ENCODE data around the gene PCBP4.

The PCBP4 gene

DNA sequence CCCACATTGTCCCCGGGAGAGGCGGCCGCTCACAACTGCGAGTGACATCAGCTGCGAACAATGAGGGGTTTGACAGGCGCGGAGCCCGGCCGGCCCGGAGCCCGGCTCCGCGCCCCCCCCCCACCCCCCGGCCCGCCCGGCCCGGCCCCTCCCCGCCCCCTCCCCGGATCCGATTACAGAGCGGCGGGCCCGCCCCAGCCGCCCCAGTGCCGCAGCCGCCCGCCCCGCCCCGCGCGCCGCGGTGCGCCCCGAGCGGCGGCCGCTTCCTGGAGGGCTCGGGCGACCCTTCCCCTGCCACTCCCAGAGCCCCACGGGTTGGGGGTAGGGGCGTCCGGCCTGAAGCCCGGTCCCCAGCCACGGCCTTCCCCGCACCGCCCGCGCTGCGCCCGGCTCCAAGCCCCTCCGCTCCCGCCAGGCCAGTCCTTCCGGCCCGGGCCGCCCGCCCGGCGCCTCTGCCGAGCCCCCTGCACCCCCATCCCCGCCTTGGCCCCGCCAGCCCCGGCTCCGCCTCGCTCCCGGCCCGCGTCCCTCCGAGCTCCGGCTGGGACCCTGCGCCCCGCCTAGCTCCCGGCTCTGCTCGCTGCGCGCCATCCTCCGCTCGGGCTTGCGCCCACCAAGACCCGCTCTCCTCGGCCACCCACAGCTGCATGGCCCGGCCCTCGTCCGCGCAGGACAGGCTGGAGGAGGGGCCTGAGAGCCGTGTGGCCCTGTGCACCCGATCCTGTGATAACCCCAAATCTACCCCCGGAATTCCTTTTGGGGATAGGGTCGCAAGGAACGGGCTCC lies at the start of gene PCBP4:
TSS of gene PCBP4 (minus strand) at position 71 of the 786 bp plus-strand sequence. CDS start 6,214 bp downstream, outside the sequence.
- DNase-seq (ENCODE audit: low read depth in 2 of 2): no peak

DNA sequence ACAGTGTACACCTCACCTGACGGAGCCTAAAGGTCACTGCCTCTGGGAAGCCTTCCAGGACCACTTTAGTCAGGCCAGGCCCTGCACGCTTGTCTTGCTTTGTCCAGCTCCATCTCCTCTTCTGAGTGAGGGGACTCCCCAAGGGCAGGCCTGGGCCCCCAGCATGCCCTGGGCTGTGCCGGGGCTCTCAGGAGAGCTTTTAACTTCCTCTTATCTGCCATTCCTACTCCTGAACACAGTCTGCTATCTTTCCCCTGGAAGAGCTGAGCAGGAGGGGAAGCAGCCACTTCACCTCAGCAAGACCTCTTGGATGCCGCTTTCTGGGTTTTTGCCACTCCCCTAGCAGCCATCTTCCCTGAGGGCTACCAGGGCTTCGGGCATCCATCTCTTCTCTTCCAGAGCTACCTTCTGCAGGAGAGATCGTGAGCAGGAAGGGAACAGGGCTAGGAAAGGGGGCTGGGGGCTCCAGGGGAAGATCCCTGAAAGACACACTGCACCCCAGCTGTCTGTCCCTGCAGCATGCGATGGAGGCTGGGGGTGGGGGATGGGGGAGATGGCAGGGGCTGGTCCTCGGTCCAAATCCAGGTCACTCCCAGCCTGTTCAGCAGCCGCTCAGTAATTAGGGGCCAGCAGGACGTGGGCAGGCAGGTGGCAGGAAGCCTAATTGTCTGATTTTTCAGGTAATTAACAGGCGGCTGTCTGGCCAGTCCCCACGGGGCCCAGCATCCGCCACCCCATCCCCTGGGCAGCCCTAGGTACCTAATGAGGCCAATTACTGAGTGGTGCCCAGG lies 48.4 kb upstream of the PCBP4 start:
- no peak for DNase-seq (ENCODE audit: low read depth in 2 of 2)

DNA sequence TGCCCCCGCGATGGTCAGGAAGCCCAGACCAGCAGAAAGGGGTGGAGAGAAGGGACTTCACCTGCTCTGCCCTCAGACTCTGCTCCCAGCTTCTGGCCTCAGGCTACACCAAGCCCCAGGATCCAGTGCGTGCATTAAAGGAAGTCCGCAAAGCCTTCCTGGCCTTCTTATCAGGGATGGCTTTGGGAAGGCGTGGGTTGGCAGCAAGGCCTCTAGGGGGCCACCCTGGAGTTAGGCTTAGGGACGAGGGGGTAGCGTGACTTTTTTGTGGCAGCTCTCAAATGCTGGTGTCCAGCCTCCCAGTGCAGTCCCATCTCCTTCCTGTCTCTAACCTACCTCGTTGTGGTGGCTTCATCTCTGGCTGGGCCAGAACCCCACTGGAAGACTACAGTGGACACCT lies 47.4 kb upstream of the PCBP4 start:
- no peak for DNase-seq (ENCODE audit: low read depth in 2 of 2)

DNA sequence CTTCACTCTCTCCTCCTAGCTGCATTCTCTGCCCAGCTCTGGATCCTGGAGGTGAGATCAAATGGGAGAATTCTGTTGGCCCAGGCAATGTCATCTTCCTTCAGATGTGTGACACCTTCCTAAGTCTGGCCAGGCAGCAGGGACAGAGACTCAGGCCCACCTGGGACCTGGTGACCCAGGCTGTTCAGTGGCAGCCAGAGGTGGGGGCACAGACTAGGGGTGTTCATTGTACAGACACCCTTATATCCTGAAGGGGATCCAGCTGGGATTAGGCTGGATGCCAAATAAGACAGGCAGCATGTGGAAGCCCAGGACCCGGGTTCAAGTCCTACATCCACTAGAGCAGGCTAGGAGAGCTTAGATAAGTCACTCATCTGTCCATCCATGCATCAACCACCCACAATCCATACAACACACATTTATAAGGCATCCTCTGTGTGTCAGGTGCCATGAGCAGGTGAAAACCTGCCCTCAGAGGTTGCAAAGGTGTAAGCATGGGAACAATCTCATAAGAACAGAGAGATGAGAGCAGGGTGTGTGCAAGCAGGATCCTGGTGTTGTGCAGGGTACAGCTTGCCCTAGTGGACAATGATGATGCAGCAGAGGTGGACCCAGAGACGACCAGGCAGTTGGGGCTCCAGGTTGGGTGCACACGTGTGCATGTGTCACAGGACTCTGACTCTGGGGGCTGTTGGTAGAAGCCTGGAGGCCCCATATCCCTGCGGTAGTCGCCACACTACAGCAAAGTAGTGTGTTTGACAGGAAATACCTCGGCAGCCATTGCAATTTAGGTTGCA lies 46.7 kb upstream of the PCBP4 start:
- DNase-seq (ENCODE audit: low read depth in 2 of 2): no peak

DNA sequence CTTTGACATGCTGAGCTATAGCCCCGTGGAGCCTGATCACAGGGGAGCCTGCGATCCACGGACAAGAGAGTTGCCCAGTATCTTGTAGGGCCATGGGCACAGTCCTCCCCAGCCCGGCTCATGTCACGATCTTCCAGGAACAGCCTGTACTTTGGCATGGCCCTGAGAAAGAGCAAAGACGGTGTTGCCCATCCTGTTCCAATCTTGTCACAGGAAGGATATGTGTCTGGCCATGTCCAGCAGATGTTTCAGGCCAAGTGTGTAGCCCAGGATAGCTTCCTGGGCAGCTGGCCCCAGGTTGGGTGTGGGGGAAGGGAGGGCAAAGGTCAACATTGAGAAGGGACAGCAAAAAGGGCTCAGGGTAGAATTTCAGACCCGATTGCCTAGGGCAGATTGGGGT lies 45.4 kb upstream of the PCBP4 start:
- DNase-seq (ENCODE audit: low read depth in 2 of 2): no peak

DNA sequence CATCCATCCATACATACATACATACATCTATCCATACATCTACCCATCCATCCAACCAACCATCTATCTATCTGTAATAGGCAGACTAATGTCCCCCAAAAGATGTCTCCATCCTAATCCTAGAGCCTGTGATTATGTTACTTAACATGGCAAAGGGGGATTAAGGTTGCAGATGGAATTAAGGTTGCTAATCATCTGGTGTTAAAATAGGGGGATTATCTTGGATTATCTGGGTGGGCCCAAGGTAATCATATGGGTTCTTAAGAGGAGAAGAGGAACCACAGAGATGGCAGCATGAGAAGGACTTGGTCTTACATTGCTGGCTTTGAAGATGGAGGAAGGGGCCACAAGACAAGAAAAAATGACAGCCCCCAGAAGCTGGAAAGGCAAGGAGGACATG lies 43.2 kb upstream of the PCBP4 start:
- no peak for DNase-seq (ENCODE audit: low read depth in 2 of 2)

DNA sequence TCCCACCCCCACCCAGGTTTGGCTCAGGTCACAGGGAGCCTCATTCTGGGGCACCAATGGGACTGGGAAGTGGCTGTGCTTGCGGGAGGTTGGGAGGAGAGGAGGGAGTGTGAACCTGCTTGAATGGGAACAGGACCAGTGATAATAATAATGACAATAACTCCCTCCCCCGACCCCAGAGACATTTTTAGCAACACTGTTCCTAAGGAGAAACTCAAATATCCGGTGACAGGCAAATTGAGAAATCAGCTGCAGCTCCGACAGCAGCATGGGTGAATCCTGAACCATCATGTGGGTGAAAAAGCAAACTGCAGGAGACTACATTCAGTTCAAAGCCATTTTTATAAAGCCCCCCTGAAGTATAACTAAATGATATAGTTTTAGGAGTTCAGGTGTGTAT lies 40.0 kb upstream of the PCBP4 start:
- no peak for DNase-seq (ENCODE audit: low read depth in 2 of 2)

DNA sequence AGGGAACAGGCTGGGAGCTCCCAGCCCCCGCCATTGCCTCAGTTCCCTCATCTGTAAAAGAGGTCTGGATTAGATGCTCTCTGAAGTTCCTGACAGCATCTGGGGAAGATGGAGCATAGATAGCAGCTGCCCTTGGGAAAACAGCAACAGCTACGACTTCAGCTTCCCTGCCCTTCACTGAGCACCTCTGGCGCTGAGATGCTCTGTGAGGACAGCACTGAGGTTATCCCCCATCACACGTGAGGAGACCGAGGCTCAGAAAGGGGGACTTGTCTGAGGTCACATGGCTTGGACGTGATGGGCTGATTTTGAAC lies 39.5 kb upstream of the PCBP4 start:
- DNase-seq (ENCODE audit: low read depth in 2 of 2): no peak

DNA sequence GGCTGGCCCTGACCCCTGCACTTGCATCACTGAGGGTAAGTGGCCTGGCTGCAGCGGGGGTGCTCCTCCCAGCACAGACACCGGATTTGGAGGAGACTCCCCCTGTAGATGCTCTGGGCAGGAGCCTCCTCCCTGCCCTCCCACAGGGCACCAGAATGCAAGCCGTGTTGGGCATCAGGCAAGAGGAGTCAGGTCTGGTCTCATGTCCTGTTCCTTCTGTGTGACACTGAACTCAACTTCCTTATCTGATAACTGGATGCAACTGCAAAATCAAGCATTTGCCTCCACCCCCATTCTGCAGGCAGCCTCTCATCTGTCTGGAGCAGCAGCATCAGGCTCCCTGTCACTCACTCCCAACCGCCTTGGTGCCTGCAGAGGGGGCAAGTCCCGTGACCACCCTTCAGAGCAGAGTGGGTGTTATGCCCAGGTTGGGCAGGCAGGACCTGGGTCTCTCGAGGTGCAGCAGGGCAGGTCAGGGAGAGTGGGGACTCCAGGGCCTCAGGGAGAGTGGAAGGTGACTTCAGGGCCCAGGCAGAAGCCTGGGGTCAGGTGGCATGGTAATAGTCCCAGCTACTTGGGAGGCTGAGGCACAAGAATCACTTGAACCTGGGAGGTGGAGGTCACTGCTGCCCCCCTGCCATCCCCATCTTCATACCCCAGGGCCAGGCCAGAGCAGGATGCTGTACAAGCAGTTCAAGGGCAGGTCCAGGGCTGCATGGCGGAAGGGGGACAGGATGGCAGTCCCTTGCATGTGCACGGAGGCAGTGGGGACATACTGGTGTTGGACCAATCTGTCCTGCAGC lies 39.0 kb upstream of the PCBP4 start:
- DNase-seq (ENCODE audit: low read depth in 2 of 2): no peak

DNA sequence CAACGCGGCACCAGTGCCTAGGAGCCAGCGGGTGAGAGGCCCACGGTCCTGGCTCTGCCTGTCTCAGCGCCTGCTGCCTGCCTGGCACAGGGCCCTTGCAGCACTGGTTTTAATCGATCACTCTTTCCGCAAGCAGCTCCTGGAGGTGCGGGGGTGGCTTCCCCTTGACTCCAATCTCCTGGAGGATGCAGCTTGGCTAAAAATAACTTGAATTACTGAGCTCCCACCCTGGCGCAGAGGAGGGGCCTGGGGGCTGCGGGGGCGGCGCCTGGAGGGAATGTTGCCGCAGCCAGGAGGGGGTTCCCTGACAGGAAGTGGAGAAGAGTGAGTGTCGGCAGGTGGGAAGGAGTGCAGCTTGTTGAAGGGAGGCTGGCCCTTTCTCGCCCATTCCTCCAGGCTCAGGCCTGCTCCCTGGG lies 38.3 kb upstream of the PCBP4 start:
- DNase-seq (ENCODE audit: low read depth in 2 of 2): no peak

DNA sequence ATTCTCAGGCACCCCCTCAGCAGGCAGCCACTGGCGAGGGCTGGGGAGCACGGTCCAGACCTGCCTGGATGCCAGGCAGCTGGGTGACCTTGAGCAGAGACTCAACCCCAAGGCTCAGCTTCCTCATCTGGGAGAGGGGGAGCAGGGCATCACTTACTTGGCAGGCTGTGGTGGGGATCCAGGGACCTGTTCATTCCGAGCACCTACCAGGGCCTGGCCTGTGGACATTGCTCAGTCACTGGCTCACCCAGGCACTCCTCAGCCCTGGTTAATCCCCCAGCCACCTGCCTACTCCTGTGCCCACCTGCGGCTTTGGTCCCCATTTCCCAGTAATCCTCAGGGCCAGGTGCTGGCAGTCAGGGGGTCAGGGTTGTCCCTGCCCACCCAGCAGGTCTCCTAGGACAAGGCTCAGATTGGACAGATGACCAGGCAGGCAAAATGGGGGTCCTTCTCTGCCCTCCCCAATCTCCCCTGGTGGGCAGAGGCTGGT lies 37.7 kb upstream of the PCBP4 start:
- no peak for DNase-seq (ENCODE audit: low read depth in 2 of 2)

DNA sequence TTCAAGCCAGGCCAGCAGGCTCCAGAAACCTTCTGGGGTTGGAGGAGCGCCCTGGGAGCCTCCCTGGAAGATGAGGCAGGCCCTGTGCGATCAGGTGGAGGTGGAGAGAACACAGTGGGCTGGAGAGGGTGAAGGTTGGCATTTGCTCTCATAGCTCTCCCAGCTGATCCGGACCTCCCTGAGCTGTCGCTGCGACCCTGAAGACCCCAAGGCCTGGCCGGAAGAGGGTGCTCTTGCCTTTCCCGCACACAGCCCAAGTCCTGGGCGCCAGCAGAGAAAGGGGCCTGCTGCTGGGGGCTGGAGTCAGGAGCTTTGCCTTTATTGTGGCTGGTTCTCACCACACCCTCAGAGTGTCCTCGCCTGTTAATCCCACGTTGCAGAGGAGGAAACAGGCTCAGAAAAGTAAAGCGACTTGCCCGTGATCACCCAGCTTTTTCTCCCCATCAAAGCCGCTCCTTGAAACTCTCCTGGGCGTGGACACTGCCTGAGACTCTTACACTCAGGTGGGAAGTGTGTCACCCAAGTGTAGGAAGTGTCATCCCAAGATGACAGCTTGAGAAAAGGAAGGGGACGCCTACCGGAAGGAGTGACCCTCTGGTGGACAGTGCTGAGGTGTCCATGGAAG lies 37.0 kb upstream of the PCBP4 start:
- DNase-seq (ENCODE audit: low read depth in 2 of 2): no peak

DNA sequence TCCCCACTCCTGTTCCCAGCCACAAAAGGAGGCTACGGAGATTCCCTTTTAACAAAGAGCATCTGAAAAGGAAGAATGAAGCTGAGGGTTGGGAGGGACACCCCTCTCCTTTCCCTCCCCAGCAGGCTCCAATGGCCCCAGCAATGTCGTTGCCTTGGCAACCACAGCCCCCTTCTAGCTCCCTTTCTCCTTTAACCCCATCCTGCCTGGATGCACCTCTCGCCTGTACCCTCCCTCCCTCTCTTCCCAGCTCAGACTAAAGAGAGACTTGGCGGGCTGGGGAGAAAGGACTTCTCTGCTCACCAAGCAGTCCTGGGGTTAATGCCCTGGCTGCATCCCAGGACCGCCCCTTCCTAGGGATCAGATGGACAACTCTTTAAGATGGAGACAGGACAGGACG lies 35.5 kb upstream of the PCBP4 start:
- DNase-seq (ENCODE audit: low read depth in 2 of 2): no peak

DNA sequence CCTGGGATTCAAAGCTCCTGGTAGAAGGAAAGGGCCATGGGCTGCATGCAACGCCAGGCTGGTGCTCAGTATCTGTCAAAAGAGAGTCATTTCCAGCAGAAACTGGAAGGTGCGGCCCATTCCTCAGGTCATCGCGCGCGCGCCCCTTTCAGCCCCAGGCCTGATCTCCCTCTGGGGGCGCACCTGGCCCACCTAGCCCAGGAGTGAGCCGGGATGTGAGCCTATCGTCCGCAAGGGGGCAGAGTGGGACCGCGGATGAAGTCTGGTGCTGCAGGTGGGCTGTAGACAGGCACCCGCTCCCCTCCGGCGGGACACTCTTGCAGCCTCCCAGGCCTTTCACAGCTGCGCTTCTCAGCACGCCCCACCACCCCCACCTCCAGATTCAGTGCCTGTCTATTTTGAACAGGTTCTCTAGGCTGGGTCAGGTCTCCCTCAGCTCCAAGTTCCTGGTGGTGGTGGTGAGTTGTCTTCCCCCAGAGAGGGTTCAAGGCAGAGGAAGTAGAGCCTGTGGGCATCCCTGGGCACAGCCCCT lies 34.3 kb upstream of the PCBP4 start:
- peak; percentile 74 to 76 for DNase-seq (ENCODE audit: low read depth in 2 of 2)

DNA sequence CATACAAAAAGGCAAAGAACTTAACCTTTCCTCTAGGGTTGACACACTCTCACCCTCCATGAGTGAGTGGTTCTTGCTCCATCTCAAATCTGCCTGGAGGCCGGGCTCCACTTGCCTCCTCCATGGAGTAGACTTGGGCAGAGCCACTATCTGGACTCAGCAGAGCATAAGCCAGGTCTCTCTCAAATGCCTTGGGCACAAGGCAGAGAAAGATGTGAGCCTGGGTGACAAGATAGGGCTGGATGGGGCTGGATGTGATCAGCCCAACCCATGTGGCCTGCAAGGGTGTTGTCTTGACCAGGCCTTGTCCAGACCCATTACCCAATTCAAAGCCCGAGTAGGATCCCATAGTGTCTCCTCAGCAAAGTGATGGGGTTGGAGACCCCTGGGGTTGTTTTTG lies 32.6 kb upstream of the PCBP4 start:
- DNase-seq (ENCODE audit: low read depth in 2 of 2): no peak

DNA sequence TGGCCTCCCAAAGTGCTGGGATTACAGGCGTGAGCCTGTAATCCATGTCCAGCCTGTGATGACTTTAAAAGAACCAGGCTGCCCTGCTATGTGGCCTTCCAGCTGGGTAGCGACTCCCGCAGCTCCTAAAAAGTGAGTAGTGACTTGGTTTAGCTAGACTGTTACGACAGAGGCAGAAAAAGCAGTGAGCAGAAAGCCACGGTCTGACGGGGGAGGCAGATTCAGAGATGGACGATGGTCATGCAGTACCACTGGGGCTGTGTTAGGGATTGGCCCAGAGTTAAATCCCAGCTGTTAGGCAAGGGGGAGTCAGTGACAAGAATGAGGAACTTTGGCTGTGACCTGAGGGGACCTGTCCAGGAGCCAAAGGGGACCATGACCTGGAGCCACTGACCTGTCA lies 31.5 kb upstream of the PCBP4 start:
- no peak for DNase-seq (ENCODE audit: low read depth in 2 of 2)

DNA sequence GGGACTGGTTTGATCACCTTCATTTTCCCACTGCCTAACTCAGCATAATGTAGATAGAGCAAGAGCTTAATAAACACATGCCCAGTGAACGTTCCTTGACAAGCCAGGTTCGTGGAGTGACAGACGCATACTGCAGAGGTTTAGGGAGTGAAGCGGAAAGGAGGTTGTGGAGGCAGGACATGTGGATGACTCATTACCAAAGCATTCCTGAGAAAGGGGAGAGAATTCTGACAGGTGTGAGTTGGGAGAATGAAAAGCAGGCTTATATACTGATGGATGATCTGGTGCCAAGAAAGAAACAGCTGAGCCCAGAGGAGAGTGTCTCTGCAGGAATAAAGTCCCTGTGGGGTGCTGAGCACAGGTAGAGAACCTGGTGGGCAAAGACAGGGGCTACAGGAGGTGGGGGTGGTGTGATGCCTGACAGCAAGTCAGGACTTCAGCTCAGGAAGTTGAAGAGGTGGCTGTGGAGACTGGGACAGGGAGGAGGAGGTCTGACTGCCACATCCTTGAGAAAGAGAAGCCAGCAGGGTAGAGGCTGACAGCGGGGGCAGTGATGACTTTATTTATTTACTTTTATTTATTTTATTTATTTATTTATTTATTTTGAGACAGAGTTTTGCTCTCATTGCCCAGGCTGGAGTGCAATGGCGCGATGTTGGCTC lies 30.8 kb upstream of the PCBP4 start:
- DNase-seq (ENCODE audit: low read depth in 2 of 2): no peak

DNA sequence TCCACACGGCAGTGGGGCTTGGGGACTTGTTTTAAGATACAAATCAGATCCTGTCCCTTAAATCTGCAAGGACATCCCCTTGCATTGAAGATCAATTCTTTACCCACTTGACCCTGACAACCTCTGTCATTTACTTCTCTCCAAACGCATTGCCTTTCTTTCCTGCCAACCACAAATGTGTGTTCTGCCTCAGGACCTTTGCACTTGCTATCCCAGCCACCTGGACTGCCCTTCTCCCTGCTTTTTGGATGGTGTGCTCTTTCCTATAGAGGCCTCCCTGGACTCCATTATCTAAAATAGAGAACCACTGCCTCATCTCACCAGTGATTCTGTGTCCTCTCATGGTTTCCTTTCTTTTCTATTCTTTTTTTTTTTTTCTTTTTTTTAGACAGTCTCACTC lies 29.9 kb upstream of the PCBP4 start:
- no peak for DNase-seq (ENCODE audit: low read depth in 2 of 2)

DNA sequence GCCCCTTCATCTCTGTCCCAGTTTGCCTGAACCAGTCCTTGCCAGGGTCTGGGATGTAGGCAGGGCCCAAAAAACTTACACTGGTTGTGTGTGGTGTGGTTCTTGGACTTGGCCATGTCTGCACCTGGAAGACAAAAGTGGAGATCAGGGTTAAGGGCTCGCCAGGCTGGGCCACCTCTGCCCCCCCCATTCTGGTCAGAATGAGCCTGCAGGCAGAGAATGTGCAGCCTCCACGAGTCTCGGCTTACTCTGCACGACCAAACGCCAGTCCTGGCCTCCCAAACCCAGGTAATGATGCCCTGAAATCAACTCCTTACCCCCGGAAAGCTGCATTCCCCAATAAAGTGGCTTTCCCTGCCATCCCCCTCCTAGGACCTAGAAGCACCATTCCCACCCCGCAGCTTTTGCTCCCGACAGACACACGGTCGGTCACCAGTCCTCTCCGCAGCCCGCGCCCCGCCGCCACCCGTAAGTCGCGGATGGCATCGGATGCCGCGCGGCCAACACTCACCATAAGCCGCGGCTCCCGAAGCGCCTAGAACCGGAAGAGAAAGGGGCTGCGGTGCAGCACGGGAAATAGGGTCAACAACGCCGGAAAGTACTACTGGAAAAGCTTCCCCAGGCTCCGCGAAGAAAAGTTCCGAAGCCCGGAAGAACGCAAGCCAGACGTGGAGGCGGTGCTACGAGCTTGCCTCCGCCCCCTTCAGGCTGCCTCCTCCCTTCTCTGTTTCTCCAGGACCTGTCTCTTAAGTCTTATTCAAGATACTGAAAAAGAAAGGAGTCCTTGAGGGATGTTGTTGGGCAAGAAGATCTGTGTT lies 28.3 kb upstream of the PCBP4 start, which contains the start of gene RPL29:
TSS of gene RPL29 (minus strand) at position 550 of the 818 bp plus-strand sequence. CDS start at position 116, 434 bp downstream.
- peak; percentile 78 to 79 for DNase-seq (ENCODE audit: low read depth in 2 of 2)
